ENCODE data around the gene MLX.

DNA sequence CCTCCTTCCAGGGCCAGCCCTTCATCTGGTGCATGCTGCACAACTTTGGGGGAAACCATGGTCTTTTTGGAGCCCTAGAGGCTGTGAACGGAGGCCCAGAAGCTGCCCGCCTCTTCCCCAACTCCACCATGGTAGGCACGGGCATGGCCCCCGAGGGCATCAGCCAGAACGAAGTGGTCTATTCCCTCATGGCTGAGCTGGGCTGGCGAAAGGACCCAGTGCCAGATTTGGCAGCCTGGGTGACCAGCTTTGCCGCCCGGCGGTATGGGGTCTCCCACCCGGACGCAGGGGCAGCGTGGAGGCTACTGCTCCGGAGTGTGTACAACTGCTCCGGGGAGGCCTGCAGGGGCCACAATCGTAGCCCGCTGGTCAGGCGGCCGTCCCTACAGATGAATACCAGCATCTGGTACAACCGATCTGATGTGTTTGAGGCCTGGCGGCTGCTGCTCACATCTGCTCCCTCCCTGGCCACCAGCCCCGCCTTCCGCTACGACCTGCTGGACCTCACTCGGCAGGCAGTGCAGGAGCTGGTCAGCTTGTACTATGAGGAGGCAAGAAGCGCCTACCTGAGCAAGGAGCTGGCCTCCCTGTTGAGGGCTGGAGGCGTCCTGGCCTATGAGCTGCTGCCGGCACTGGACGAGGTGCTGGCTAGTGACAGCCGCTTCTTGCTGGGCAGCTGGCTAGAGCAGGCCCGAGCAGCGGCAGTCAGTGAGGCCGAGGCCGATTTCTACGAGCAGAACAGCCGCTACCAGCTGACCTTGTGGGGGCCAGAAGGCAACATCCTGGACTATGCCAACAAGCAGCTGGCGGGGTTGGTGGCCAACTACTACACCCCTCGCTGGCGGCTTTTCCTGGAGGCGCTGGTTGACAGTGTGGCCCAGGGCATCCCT, 23.5 kb upstream of the MLX start:
- TF ChIP-seq, protein P1, sequence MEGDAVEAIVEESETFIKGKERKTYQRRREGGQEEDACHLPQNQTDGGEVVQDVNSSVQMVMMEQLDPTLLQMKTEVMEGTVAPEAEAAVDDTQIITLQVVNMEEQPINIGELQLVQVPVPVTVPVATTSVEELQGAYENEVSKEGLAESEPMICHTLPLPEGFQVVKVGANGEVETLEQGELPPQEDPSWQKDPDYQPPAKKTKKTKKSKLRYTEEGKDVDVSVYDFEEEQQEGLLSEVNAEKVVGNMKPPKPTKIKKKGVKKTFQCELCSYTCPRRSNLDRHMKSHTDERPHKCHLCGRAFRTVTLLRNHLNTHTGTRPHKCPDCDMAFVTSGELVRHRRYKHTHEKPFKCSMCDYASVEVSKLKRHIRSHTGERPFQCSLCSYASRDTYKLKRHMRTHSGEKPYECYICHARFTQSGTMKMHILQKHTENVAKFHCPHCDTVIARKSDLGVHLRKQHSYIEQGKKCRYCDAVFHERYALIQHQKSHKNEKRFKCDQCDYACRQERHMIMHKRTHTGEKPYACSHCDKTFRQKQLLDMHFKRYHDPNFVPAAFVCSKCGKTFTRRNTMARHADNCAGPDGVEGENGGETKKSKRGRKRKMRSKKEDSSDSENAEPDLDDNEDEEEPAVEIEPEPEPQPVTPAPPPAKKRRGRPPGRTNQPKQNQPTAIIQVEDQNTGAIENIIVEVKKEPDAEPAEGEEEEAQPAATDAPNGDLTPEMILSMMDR (IDR thresholded peaks at IDR 0.05; ENCODE audit: low read depth, low read length) = no peak
- TF ChIP-seq EZH2phosphoT487 (IDR thresholded peaks at IDR 0.05; ENCODE audit: low read depth) = no peak
